Left cardiac atrium (tissue), 4 donors: Measurements from ENCODE around the gene MYL3. TPM values are rescaled to one million over a fixed set of nuclear protein-coding genes. Genes with fewer than 3 reads are reported as not detected.

Experiments
- ATAC-seq, 2 donors: fragments of 200-7000 bp; cut with Tn5 transposase; one replicate each; pipeline ENCODE4 v1.9.1; 2020; ENCODE audit warnings: mild to moderate bottlenecking in 2 of 2, moderate library complexity in 2 of 2
- DNase-seq: peaks from one replicate; pipeline ENCODE4 v3.0.0-alpha.2; 2020
- intact Hi-C, 2 donors: fragments of 100-400 bp; cut with DNase I; formaldehyde crosslinking; loops; one replicate each; pipeline versions ENCODE4 v1.14.1 to v1.15.1; 2022 to 2023
- total RNA-seq, 2 donors: library from RNA; stranded (reverse); fragmentation: NEBNext Ultra II Directional; extraction: Animal tissue kit (Norgen Biotek cat#: 25700); gene quantifications; one replicate each; pipeline ENCODE4 v1.2.1, GENCODE V29; 2021
- donor health status: DM: no; HTN: yes; CAD: no.
- donor health status: DM: no; HTN: yes; CAD: no; lungs with severe emphysema.
- donor health status: DM: yes; HTN: yes; CAD: no.
- donor health status: Dilated cardiomyopathy.

The MYL3 gene
- total RNA-seq, 2 donors from 2014 or later = 157 to 557 TPM

GRCh38 chr3:46873521-46873920 is 10.3 kb upstream of the MYL3 start:
- DNase-seq (no peak), ATAC-seq (no peak)
- intact Hi-C loops = no loop called here

- ATAC-seq (no peak), DNase-seq (peak; percentile 66)
- intact Hi-C loops = no loop called here
Measured at GRCh38 chr3:46871222-46871621, 8.0 kb upstream of the MYL3 start.

DNA sequence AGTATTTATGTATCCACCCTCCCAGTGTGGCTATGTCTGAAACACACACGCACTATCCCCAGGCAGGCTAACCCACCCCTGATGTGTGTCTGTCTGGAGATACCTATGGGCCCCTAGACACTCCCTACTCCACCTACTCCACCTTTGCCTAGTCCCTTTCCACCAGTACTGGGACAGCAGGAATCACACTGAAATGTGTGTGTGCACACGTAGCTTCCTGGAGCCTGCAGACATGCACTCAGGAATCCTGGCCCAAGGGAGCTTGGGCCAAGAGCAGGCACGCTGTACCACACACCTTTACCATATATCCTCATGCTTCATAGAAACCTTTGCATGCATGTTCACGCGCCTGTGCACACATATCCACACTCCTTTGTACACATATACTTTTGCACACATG is 7.4 kb upstream of the MYL3 start:
- no peak for DNase-seq
- ATAC-seq = no peak
- intact Hi-C loops = no loop called here

- no peak for DNase-seq
Measured at GRCh38 chr3:46869440-46869839, 6.2 kb upstream of the MYL3 start.

DNA sequence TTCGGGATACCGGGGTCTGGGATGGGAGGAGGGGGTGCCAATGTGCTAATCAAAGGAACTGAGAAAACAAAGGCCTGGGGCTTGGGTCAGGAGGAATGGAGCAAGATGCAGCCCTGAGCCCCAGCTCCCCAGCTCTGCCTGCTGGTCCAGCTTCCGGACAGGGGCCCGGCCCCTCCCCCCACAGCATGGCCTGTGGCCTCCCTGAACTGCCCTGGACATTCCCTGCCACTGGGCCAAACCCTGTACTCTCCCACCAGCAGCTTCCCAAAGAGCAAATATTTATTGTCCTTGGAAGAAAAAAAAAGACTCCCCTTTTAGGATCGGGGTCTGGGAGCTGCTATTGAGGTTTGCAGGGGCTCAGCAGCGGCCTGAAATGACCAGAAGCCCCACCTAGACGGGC is 5.7 kb upstream of the MYL3 start:
- no peak for ATAC-seq
- no peak for DNase-seq
- intact Hi-C loops = no loop called here

More at GRCh38 chr3:46869440-46869839, 6.2 kb upstream of the MYL3 start:
- no peak for ATAC-seq
- intact Hi-C loops = no loop called here

DNA sequence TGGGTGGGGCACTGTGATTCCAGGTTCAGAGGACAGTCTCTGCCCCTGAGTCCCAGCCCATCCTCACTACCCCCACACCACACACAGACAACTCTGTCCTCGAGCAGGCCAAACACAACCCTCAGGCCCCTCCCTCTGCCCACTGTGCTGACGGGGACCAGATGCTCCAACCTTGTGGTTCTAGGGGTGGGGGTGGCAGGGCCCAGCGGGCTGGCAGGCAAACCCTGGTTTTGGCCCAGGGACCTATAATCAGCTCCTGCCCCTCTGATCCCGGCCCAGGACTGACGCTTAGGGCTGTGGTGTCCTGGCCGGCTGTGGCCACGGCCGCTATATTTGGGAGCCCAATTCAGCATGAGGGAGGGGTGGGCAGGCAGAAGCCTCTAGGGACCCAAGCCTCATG is 5.0 kb upstream of the MYL3 start:
- ATAC-seq (no peak), DNase-seq (no peak)
- intact Hi-C loops = no loop called here

DNA sequence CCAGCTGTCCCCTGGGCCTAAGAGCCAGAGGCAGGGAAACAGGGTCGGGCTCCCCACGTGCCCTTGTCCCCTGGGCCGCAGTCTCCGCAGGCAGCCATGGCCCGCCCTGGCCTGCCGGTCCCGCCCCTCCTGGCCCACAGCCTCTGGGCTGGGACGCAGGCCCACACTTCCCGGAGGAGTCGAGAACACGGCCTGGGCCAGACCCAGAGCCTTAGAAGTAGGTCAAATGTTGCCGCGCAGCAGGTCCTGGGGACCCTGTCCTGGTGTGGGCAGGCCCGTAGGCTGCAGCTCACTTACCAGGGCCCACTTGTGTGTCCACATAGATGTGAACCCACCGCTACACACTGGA is 4.3 kb upstream of the MYL3 start:
- intact Hi-C loops = loop anchor here in 1 of 2 donors (2.0 kb wide), 1 partner anchor 27 kb away; no protein-coding TSS in a partner anchor
- peak; percentile 91 to 95 for ATAC-seq
- peak; percentile 91 for DNase-seq

DNA sequence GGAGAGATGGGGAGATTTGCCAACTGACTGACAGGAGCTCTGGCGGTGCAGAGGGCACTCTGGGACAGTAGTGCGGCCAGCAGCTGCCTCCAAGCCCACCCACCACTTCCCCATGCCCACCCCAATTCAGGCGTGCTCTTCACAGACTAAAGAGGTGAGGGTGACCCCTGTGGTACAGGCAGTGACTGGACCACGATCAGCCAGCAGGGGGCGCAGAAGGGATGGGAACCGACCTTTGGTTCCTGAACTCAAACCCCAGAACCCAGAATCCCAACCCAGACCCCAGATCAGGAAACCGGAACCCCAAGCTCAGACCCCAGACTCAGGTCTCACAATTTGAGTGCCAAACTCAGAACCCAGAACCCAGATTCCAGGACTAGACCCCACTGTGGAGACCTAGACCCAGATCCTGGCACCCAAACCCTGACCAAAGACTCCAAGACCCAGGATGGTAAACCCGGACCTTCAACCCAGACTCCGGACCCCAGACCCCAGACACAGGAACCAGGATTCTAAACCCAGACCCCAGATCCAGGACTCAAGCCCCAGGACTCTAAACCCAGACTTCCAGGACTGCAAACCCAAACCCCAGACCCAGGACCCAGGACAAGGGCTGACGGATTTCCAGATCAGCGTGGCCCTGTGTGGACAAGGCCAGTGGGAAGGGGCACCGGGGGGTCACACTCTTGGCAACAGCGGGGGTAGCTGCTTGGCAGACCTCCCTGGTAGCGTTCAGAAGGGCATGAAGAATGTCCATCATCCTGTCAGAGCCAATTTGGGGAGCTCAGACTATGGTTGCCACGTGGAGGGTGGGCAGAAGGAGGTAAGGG is 3.7 kb upstream of the MYL3 start:
- DNase-seq (peak; percentile 89), ATAC-seq (peak; percentile 41 to 71)
- intact Hi-C loops = loop anchor here in 1 of 2 donors (2.0 kb wide), 1 partner anchor 28 kb away; no protein-coding TSS in a partner anchor

DNA sequence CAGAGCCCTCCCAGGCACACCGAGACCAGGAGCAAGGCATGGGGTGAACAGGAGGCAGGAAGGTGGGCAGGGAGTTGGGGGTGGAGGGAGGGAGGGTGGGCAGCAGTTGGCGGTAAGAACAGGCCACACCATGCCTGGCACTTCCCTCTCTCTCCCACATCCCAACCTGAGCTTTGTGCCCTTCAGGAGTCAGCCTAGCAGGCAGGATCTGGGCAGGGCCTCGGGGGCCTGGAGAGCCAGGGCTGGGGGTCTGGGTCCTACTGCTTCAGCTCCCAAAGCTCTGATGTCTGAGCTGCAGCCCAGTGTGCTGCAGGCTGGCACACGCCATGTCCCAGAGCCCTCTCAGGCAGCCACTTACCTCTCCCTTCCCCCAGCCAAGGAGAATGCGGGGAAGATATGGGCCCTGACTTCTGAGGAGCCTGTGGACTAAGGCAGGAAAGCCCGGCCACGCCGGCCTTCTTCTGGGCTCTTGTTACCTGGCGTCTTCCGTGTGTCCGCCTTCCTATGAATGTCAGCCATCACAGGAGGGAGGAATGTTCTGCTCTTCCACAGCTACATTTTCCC is 2.9 kb upstream of the MYL3 start:
- intact Hi-C loops = loop anchor here in 1 of 2 donors (2.0 kb wide), 1 partner anchor 29 kb away; no protein-coding TSS in a partner anchor
- DNase-seq (peak; percentile 18), ATAC-seq (no peak)

DNA sequence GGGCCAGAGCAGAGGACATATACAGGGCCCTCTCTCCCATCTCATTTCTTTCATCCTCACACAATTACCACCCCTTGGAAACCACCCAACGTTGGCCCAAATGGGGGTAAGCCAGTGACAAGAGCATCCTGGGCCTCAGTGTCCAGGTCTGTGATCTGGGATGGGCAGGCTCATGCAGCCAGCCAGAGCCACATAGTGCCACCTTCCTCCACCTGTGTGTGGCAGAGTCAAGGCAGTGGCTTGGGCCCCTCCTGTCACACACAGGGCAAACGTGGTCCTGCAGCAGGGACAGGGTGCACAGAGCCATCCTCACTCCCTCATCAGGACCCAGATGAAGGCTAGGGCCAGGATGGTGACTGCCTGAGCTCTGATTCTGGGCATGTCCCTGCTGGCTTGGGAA is 2.3 kb upstream of the MYL3 start:
- DNase-seq (peak; percentile 13), ATAC-seq (no peak)
- intact Hi-C loops = no loop called here

DNA sequence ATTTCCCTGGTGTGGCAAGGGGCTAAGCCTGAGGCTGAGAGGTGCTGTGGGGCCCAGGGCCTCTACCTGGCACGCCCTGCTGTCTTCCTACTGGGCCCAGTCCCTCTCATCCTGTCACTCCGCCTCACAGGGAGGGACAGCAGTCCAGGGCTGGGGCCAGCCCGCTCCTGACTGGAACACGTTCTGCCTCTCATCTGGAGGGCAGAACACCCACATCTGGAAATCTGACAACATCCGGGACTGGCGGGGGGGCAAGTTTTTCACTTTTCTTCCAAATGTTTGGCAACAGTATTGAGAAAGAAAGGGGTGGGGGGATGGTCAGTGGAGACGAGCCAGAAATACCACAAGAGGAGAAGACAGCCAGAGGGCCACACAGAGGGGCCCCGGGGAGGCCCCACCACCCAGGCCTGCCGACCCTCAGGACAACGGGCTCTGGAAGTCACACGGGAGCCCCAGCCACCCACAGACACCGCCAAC is 1.8 kb upstream of the MYL3 start:
- intact Hi-C loops = no loop called here
- DNase-seq (peak; percentile 30), ATAC-seq (peak in 1 of 2 donors; percentile 25)

GRCh38 chr3:46864061-46864881 is 1.0 kb upstream of the MYL3 start:
- intact Hi-C loops = no loop called here
- no peak for ATAC-seq
- DNase-seq = peak; percentile 18

DNA sequence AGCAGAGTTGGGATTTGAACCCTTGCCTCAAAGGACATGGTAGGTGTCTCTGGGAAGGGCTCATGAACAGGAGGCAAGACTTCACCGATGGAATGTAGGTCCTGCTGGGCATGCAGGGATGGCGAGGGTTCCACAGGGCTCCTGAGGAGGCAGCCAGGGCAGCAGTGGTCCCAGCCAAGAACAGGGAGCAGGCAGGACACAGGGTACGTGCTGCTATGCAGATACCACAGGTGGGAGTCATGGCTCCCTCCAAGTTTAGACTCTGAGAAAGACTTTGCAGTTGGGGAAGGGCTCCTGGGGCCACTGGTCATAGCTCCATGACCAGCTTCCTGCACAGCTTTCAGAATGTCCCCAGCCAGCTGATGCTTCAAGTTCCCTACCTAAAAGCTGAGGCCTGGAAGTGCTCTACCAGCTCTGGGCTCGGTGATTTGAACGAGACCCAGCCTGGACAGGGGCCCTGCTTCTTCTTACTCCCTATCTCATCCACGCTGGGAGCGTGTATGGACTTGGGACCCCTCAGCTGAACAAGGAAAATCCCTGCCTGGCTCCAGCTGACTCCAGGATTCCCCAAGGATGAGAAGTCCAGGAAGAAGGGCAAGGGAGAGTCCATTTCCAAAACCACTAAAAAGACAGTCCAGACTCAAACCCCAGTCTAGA is 747 bp downstream of the MYL3 start:
- ATAC-seq (no peak), DNase-seq (peak; percentile 18)
- intact Hi-C loops = no loop called here

DNA sequence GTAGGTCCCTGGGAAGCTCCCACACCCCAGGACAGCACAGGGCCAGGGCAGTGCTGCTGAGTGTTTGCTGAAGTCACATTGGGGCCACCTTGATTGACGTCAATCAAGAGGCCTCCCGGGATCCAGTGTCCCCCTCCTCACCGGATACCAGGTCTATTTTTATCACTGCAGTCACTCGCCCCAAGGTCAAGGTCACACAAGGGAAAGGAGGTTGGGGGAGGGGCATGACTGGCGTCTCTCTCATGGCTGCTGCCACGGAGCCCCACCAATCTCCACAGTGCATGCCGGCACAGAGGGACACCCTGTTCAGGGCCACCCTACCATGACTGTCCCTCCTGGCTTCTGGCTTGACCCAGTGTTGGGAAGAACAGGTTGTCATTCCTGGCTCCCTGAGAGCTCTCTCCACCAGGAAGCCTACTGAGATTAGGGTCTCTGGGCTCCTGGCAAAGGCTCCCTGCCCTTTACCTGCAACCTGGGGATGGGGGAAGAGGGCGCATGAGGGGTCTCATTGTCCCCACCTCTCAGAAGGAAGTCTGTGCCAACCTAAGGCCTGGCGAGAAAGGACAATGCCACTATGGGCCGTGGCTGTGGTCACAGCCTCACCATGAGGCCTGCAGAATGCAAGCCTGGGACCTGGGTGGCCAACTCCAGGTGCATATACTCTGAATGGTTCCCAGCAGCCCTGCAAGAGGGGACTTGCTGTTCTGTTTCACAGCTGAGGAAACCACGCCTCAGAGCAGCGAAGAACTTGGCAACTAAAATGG is 1.5 kb downstream of the MYL3 start:
- intact Hi-C loops = no loop called here
- DNase-seq = peak; percentile 41
- peak; percentile 12 to 16 for ATAC-seq

DNA sequence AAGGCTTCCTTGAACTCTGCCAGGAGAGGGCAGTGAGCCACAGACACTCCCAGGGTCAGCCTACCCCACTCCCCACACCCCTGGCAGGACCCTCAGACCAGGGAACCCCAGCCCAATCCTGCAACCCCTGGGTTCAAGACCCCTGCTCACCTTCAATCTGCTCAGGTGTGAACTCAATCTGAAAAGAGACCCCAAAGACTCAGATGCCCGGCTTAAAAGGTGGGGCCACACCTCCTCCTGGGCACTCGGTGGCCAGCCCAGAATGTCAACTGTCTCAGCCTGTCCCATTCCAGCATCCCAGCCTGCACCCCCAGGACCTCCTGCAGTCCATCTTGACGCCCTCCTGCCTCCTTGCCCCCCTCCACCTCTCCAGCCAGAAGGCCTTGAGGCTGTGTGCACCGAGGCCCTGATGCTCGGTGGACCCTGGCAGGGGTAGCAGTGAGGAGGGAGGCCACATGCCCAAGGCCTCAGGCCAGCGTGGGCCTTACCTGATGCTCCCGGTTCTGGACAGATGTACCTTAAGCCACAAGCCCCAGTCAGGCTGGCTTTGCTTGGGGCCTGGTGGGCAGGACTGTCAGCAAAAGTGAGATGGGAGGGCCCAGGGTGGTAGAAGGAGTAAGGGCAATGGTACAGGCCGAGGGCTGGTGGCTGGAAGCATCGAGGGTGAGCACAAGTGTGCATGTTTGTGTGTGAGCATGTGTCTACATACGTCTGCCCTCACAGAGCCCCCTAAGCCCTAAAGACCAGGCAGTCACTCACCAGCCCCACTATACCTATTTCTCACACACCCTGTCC is 2.2 kb downstream of the MYL3 start:
- DNase-seq (peak; percentile 17), ATAC-seq (no peak)
- intact Hi-C loops = no loop called here

- intact Hi-C loops = no loop called here
- ATAC-seq (no peak), DNase-seq (peak; percentile 43)
Measured at GRCh38 chr3:46860017-46860809, 3.0 kb downstream of the MYL3 start.
